GM19438 (cell line): Measurements from ENCODE around the gene RYR1.
"Not testable (repeated sequence)": the region's sequence is repeated elsewhere in the genome, so short reads cannot be mapped to it uniquely, and the experiment has no call there.

Source experiments
- ATAC-seq: cut with Tn5 transposase; IDR thresholded peaks from one replicate; pipeline ENCODE4 v1.9.1; 2021; ENCODE audit warnings: low read depth; ENCODE audit not compliant: unreplicated experiment

Gene RYR1

GRCh38 chr19:38557205-38557799 lies 123.8 kb downstream of the RYR1 start:
- no peak for ATAC-seq

GRCh38 chr19:38558933-38559332 lies 125.4 kb downstream of the RYR1 start:
- ATAC-seq, result not testable (repeated sequence)

- peak; percentile 73 for ATAC-seq
Measured at GRCh38 chr19:38559428-38560401, 126.2 kb downstream of the RYR1 start.

GRCh38 chr19:38561053-38561606 lies 127.6 kb downstream of the RYR1 start:
- ATAC-seq, result no peak

- no peak for ATAC-seq
Measured at GRCh38 chr19:38561658-38562057, 128.2 kb downstream of the RYR1 start.

GRCh38 chr19:38562096-38562495 lies 128.6 kb downstream of the RYR1 start:
- no peak for ATAC-seq

- no peak for ATAC-seq
Measured at GRCh38 chr19:38563475-38563874, 130.0 kb downstream of the RYR1 start.

GRCh38 chr19:38564981-38565690 lies 131.6 kb downstream of the RYR1 start:
- ATAC-seq, result no peak

- no peak for ATAC-seq
Measured at GRCh38 chr19:38565691-38566105, 132.2 kb downstream of the RYR1 start.

GRCh38 chr19:38569368-38569983 lies 136.0 kb downstream of the RYR1 start:
- ATAC-seq, result no peak

- ATAC-seq, result no peak
Measured at GRCh38 chr19:38571682-38572081, 138.2 kb downstream of the RYR1 start.

- ATAC-seq, result no peak
Measured at GRCh38 chr19:38577826-38578225, 144.3 kb downstream of the RYR1 start.

GRCh38 chr19:38579304-38579703 lies 145.8 kb downstream of the RYR1 start:
- not testable (repeated sequence) for ATAC-seq

GRCh38 chr19:38580080-38580479 lies 146.6 kb downstream of the RYR1 start:
- ATAC-seq, result no peak

GRCh38 chr19:38583219-38583984 lies 149.9 kb downstream of the RYR1 start:
- peak; percentile 87 for ATAC-seq

GRCh38 chr19:38583985-38584305 lies 150.5 kb downstream of the RYR1 start:
- no peak for ATAC-seq

GRCh38 chr19:38587562-38587961 lies 154.1 kb downstream of the RYR1 start:
- ATAC-seq, result no peak

GRCh38 chr19:38588041-38588440 lies 154.6 kb downstream of the RYR1 start:
- no peak for ATAC-seq

- no peak for ATAC-seq
Measured at GRCh38 chr19:38592940-38593339, 159.4 kb downstream of the RYR1 start.
